ENCODE measurements around the gene SFT2D1.

Gene SFT2D1

GRCh38 chr6:166282394-166283032, 59.8 kb downstream of the SFT2D1 start:
- DNase-seq (ENCODE audit: low read depth): no peak
- TF ChIP-seq MYC (IDR thresholded peaks at IDR 0.05; ENCODE audit: low read depth, low read length): no peak
- TF ChIP-seq CTCF (IDR thresholded peaks at IDR 0.05; ENCODE audit: low read depth, low read length): no peak
- no peak for TF ChIP-seq POLR2A (IDR thresholded peaks at IDR 0.05; ENCODE audit: extremely low read depth, insufficient read length)
- no peak for TF ChIP-seq MAX (IDR thresholded peaks at IDR 0.05; ENCODE audit: low read depth, low read length)
- no peak overlapping the region for H3K4me3 ChIP-seq (ENCODE audit: low read depth, low read length)

GRCh38 chr6:166281104-166281503, 61.2 kb downstream of the SFT2D1 start:
- no peak for TF ChIP-seq MAX (IDR thresholded peaks at IDR 0.05; ENCODE audit: low read depth, low read length)
- TF ChIP-seq POLR2A (IDR thresholded peaks at IDR 0.05; ENCODE audit: extremely low read depth, insufficient read length): no peak
- TF ChIP-seq CTCF (IDR thresholded peaks at IDR 0.05; ENCODE audit: low read depth, low read length): no peak
- TF ChIP-seq MYC (IDR thresholded peaks at IDR 0.05; ENCODE audit: low read depth, low read length): no peak
- H3K4me3 ChIP-seq (ENCODE audit: low read depth, low read length): no peak overlapping the region
- DNase-seq (ENCODE audit: low read depth): no peak

- H3K4me3 ChIP-seq (ENCODE audit: low read depth, low read length): no peak overlapping the region
- TF ChIP-seq MAX (IDR thresholded peaks at IDR 0.05; ENCODE audit: low read depth, low read length) (no peak), CTCF (IDR thresholded peaks at IDR 0.05; ENCODE audit: low read depth, low read length) (no peak), MYC (IDR thresholded peaks at IDR 0.05; ENCODE audit: low read depth, low read length) (no peak), POLR2A (IDR thresholded peaks at IDR 0.05; ENCODE audit: extremely low read depth, insufficient read length) (no peak)
- no peak for DNase-seq (ENCODE audit: low read depth)
Measured at GRCh38 chr6:166279393-166279679, 63.0 kb downstream of the SFT2D1 start.

- H3K4me3 ChIP-seq (ENCODE audit: low read depth, low read length): no peak overlapping the region
- no peak for TF ChIP-seq POLR2A (IDR thresholded peaks at IDR 0.05; ENCODE audit: extremely low read depth, insufficient read length)
- no peak for TF ChIP-seq CTCF (IDR thresholded peaks at IDR 0.05; ENCODE audit: low read depth, low read length)
- TF ChIP-seq MYC (IDR thresholded peaks at IDR 0.05; ENCODE audit: low read depth, low read length): no peak
- TF ChIP-seq MAX (IDR thresholded peaks at IDR 0.05; ENCODE audit: low read depth, low read length): no peak
- DNase-seq (ENCODE audit: low read depth): no peak
Measured at GRCh38 chr6:166278579-166279392, 63.6 kb downstream of the SFT2D1 start.

GRCh38 chr6:166277892-166278578, 64.3 kb downstream of the SFT2D1 start:
- TF ChIP-seq MYC (IDR thresholded peaks at IDR 0.05; ENCODE audit: low read depth, low read length) (no peak), POLR2A (IDR thresholded peaks at IDR 0.05; ENCODE audit: extremely low read depth, insufficient read length) (no peak), MAX (IDR thresholded peaks at IDR 0.05; ENCODE audit: low read depth, low read length) (no peak), CTCF (IDR thresholded peaks at IDR 0.05; ENCODE audit: low read depth, low read length) (no peak)
- H3K4me3 ChIP-seq (ENCODE audit: low read depth, low read length): no peak overlapping the region
- no peak for DNase-seq (ENCODE audit: low read depth)
